Endodermal cell (in vitro differentiated cells): Measurements from ENCODE around the gene DNAJC18. TPM values are rescaled to one million over a fixed set of nuclear protein-coding genes. Genes with fewer than 3 reads are reported as not detected.
A peak's percentile ranks its signal among the peaks of the same experiment; 100 is the strongest.

Source experiments
- DNase-seq: peaks from one replicate; pipeline ENCODE4 v3.0.0-alpha.2; 2017
- H3K27ac ChIP-seq: 2 replicates; pipeline ENCODE4 v1.5.1; 2013; ENCODE audit warnings: mild to moderate bottlenecking, low read depth, low read length, moderate library complexity
- H3K27me3 ChIP-seq: 2 replicates; pipeline ENCODE4 v1.6.1; 2013; ENCODE audit warnings: mild to moderate bottlenecking, low read length, moderate library complexity; ENCODE audit not compliant: insufficient read depth, control insufficient read depth, poor library complexity, severe bottlenecking
- H3K36me3 ChIP-seq: 2 replicates; pipeline ENCODE4 v1.7.0; 2013; ENCODE audit warnings: mild to moderate bottlenecking, low read length, moderate library complexity; ENCODE audit not compliant: control insufficient read depth, insufficient read depth
- H3K4me1 ChIP-seq: one replicate; pipeline ENCODE4 v1.7.0; 2013; ENCODE audit warnings: low read length; ENCODE audit not compliant: control insufficient read depth, insufficient read depth
- H3K4me3 ChIP-seq: 2 replicates; pipeline ENCODE4 v1.5.1; 2013; ENCODE audit warnings: mild to moderate bottlenecking, low read length, moderate library complexity
- H3K9ac ChIP-seq: 2 replicates; pipeline ENCODE4 v1.6.1; 2013; ENCODE audit warnings: mild to moderate bottlenecking, low read length, moderate library complexity; ENCODE audit not compliant: poor library complexity, severe bottlenecking; ENCODE audit errors: extremely low read depth
- H3K9me3 ChIP-seq: 2 replicates; pipeline ENCODE4 v1.6.1; 2013; ENCODE audit warnings: mild to moderate bottlenecking, low read length, moderate library complexity; ENCODE audit not compliant: control insufficient read depth
- H3K27ac Mint-ChIP-seq: 2 replicates; pipeline ENCODE4 v1.8.0; 2020; ENCODE audit warnings: mixed read lengths
- H3K27me3 Mint-ChIP-seq: 2 replicates; pipeline ENCODE4 v1.8.0; 2021; ENCODE audit warnings: mild to moderate bottlenecking, mixed read lengths; ENCODE audit not compliant: insufficient read depth
- H3K36me3 Mint-ChIP-seq: 2 replicates; pipeline ENCODE4 v1.8.0; 2020; ENCODE audit warnings: low read depth, mixed read lengths
- H3K4me1 Mint-ChIP-seq: 2 replicates; pipeline ENCODE4 v1.8.0; 2020; ENCODE audit warnings: mixed read lengths
- H3K4me3 Mint-ChIP-seq: 2 replicates; pipeline ENCODE4 v1.8.0; 2020; ENCODE audit warnings: mild to moderate bottlenecking, moderate library complexity, mixed read lengths
- H3K9me3 Mint-ChIP-seq: 2 replicates; pipeline ENCODE4 v1.8.0; 2020; ENCODE audit warnings: mild to moderate bottlenecking, mixed read lengths
- CTCF ChIP-seq: fragments of 200-600 bp; sonication (generic); conservative IDR thresholded peaks from 2 replicates; pipeline ENCODE4 v1.5.0; 2021; ENCODE audit warnings: antibody characterized with exemption, mild to moderate bottlenecking
- WGBS, 2 experiments: methylation state at CpG; one replicate each; pipeline versions ENCODE4 v1.1.5 to v1.1.7; 2013; ENCODE audit warnings: missing lambda C conversion rate in 2 of 2, mixed read lengths in 1 of 2; ENCODE audit not compliant: insufficient coverage in 1 of 2, insufficient read length in 1 of 2; 5-methylcytosine and 5-hydroxymethylcytosine counted together
- total RNA-seq, 2 donors: library from RNA; stranded (reverse); fragmentation: NEBNext Ultra II Directional in 1 of 2; extraction: Animal tissue kit (Norgen Biotek cat#: 25700) in 1 of 2; gene quantifications; 2 replicates in 1 of 2; 3 replicates in 1 of 2; pipeline ENCODE4 v1.2.1, GENCODE V29; 2021

DNAJC18 gene
- total RNA-seq, 2 donors from 2014 or later = 21.8 to 26.6 TPM

GRCh38 chr5:139438707-139439012, 665 bp downstream of the DNAJC18 start:
- Histone ChIP-seq H3K9ac (no peak overlapping the region), H3K9me3 (no peaks in the 10 kb centered on the region), H3K27me3 (no peaks in the 10 kb centered on the region), H3K4me1 (no peaks in the 10 kb centered on the region), H3K36me3 (peaks cover 8% of the 10 kb centered on the region), H3K27ac (no peak overlapping the region), H3K4me3 (peak overlapping the region; percentile 92)
- Mint-ChIP-seq H3K4me3 (peak overlapping the region; percentile 88), H3K9me3 (no peaks in the 10 kb centered on the region), H3K36me3 (peaks cover 13% of the 10 kb centered on the region), H3K27me3 (peaks cover 6% of the 10 kb centered on the region), H3K27ac (peak overlapping the region; percentile 97), H3K4me1 (peaks cover 18% of the 10 kb centered on the region)
- TF ChIP-seq CTCF = no peak
- peak; percentile 52 for DNase-seq
- WGBS, 2 experiments = 45 to 57% methylated on average over 8 of the region's 8 CpGs

GRCh38 chr5:139435676-139436075, 3.6 kb downstream of the DNAJC18 start:
- Histone ChIP-seq H3K9me3 (no peaks in the 10 kb centered on the region), H3K4me1 (no peaks in the 10 kb centered on the region), H3K27ac (no peak overlapping the region), H3K27me3 (no peaks in the 10 kb centered on the region), H3K4me3 (no peak overlapping the region), H3K36me3 (peaks cover 8% of the 10 kb centered on the region), H3K9ac (no peak overlapping the region)
- H3K9me3 Mint-ChIP-seq = no peaks in the 10 kb centered on the region
- no peaks in the 10 kb centered on the region for H3K27me3 Mint-ChIP-seq
- TF ChIP-seq CTCF = no peak
- no peak overlapping the region for H3K4me3 Mint-ChIP-seq
- DNase-seq = no peak
- peaks cover 17% of the 10 kb centered on the region for H3K4me1 Mint-ChIP-seq
- H3K36me3 Mint-ChIP-seq = peaks cover 17% of the 10 kb centered on the region
- H3K27ac Mint-ChIP-seq = no peak overlapping the region
- 92 to 100% methylated on average over 1 to 3 of the region's 3 CpGs for WGBS, 2 experiments

- Mint-ChIP-seq H3K4me3 (no peak overlapping the region), H3K27ac (no peak overlapping the region), H3K27me3 (no peaks in the 10 kb centered on the region), H3K9me3 (no peaks in the 10 kb centered on the region), H3K36me3 (peaks cover 39% of the 10 kb centered on the region), H3K4me1 (no peaks in the 10 kb centered on the region)
- H3K27ac ChIP-seq = no peak overlapping the region
- TF ChIP-seq CTCF = no peak
- H3K27me3 ChIP-seq = no peaks in the 10 kb centered on the region
- H3K4me3 ChIP-seq = no peak overlapping the region
- 92% methylated on average over 1 of the region's 1 CpG; no CpG with 5 or more reads in 1 of the 2 experiments for WGBS, 2 experiments
- no peak for DNase-seq
- H3K9me3 ChIP-seq = no peaks in the 10 kb centered on the region
- H3K9ac ChIP-seq = no peak overlapping the region
- no peaks in the 10 kb centered on the region for H3K4me1 ChIP-seq
- peaks cover 1% of the 10 kb centered on the region for H3K36me3 ChIP-seq
These were observed 7.6 kb downstream of the DNAJC18 start for GRCh38 chr5:139431706-139432105.
